Measurements from ENCODE around the gene SLC44A4.
A peak's percentile ranks its signal among the peaks of the same experiment; 100 is the strongest.
"Not testable (repeated sequence)": the region's sequence is repeated elsewhere in the genome, so short reads cannot be mapped to it uniquely, and the experiment has no call there.

Gene SLC44A4

DNA sequence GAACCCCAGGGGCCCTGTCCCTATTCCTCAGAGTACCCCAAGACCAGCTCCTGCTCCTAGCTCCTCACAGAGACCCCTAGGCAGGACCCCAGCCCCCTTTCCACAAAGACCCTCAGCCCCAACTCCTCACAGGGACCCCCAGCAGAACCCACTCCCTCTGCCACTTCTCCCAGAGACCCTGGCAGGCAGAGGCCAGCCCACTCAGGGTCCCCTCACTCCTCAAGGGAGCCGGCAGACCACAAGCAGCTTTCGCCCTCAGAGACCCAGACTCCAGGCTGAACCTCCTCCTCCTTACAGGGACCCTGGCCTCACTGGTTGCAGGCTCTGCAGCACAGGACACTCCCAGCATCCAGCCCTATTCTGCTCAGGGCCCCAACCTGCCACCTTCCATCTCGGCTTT is 575 bp downstream of the SLC44A4 start:
- no peak for DNase-seq

DNA sequence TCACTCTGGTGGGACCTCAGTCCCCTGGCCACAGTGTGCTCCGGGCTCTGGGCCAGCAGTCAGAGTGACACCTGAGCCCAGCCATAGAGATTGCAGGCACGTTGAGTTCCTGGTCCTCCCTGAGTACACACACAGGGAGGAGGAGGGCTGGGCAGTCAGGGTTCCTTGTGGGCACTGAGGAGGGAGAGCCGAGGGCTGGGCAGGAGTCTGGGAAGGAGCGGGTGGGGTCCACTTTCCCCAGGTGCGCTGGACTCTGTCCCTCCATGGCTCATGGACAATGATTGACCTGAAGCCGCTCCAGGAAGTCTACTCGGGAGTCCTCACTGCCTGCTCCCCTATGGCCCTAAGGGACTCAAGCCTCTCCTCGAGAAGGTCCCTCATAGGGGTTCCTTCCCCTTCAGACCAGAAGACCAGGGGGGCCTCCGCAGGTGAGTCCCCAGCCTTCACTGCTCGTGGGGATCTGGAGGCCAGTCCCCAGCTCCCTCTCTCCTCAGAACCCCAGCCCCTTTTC is 1.1 kb downstream of the SLC44A4 start:
- no peak for DNase-seq

DNA sequence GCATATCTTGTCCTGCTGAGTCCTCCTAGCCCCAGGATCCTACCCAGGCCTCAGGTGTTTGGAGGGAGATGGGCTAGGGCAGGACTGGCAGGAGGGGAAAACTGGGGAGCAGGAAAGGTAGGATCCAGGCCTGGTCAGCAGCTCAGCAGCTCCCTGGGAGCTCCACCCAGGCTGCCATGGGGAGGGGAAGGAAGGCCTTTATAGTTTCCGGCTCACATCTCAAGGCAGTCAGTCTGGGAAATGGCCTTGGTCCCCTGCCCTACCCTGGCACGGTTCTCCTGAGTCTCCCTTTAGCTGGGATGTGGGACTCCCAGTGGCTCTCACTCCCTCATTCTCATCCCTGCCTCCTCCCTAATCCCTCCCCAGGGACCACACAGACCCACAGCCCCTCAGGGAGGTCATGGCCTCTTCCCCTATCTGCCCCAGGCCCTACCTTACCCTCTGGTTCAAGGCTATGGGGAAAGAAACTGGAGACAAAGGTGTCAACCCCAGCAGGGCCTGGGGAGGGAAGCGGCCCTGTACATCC is 1.6 kb downstream of the SLC44A4 start:
- DNase-seq, result no peak

DNA sequence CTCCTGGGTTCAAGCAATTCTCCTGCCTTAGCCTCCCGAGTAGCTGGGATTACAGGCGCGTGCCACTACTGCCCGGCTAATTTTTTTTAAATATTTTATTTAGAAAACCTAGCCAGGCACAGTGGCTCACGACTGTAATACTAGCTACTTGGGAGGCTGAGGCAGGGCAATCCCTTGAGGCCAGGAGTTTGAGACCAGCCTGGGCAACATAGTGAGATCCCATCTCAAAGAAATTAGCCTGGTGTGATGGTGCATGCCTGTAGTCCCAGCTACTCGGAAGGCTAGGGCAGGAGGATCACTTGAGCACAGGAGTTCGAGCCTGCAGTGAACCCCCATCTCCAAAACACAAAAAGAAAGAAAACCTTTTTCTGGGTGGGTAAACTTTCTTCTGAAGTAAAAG is 2.4 kb downstream of the SLC44A4 start:
- DNase-seq, result no peak

DNA sequence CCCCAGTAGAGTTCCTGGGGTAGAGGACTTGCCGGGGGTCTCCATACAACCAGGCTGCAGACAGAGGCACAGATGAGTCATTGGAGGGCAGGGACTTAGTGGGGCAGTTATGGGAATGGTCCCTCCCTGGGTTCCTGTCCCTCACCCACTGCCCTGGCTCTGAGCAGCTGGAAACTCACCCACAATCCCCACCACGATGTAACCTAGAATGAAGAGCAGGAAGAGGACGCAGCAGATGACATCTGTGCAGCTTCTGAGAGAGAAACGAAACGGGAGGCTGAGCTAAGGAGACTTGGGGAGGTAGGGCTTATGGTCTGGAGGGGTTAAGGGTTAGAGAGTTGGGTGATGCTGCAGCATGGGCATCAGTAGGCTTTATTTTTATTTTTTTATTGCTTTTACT is 2.9 kb downstream of the SLC44A4 start:
- no peak for DNase-seq

DNA sequence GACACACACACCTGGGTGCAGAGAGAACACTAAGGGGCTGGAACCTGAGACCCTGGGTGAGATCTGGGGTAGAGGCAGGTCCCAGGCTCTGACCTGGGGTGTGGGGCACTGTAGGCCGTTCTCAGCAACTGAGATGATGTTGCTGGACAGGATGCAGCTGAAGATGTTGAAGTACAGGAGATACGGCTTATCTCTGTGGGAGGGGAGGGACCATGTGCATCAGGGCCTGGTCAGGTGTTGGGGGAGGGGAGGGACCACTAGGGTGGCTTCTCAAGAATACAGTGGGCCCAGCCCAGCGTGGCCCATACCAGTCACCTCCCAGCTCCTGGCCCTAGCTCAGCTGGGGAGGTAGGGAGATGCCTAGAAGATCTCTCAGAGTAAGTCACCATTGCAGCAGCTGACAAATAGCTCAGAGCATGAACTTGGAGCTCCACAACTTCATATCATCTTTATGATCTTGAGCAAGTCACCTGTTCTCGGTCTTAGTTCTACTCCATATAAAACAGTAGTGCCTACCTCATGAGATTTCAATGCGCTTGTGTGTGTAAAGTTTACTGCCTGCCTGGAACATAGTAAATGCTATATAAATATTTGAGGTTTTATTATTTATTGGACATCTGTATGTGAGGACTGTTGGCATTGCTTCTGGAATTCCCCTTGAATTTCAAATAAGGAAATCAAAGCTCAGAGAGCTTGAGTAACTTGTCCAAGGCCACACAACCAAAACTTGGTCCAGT is 3.8 kb downstream of the SLC44A4 start:
- DNase-seq, result no peak

DNA sequence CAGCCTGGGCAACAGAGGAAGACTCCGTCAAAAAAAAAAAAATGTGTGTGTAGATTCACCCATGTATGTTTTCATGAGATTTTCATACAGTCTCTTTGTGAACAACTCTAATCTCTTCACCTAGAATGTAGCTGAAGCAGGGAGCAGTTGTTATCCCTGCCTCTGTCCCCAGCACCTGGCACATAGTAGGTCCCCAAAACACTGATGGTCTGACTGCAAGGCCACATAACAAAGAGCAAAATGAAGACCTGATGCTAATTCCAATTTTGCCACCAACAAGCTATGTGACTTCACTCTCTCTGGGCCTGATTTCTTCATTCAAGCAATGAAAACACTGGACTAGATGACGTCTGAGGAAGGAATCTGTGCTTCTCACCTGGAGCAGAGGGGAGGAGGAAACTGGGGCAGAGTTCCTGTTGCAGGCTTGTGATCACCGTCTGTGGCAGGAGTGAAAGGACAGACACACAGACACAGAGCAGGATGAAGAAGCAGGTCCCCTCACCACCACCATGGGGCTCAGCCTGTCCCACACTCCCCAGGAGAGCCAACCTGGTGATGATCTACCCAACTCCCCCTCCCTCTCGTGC is 4.6 kb downstream of the SLC44A4 start:
- DNase-seq, result no peak

DNA sequence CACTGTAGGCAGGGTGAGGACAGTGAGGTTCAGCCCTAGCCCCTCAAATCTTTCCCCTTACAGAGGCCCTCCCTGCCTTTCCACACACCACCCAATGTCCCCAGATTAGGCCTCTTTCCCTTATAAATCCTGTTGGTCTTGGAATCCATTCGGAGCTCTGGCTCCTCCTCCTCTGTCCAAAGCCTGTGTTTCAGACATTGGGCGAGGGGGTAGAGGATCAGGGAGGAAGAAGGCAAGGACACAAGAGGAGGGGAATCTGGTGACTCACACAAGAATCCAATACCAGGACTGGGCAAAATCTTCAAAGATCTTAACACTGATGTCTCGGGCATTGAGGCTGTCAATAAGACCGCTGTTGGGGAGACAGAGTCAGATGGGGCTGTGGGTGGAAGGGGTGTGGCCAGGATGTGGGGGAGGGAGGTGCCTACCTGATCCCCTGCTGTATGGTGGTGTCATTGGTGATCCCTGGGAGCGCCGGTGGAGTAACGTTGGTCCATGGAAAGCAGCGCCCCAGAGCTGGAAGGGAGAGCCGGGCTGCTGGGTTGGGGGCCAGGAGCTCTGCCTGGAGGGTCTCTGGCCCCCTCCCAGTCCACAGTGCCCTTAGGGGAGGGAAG is 7.6 kb downstream of the SLC44A4 start:
- DNase-seq, result no peak

DNA sequence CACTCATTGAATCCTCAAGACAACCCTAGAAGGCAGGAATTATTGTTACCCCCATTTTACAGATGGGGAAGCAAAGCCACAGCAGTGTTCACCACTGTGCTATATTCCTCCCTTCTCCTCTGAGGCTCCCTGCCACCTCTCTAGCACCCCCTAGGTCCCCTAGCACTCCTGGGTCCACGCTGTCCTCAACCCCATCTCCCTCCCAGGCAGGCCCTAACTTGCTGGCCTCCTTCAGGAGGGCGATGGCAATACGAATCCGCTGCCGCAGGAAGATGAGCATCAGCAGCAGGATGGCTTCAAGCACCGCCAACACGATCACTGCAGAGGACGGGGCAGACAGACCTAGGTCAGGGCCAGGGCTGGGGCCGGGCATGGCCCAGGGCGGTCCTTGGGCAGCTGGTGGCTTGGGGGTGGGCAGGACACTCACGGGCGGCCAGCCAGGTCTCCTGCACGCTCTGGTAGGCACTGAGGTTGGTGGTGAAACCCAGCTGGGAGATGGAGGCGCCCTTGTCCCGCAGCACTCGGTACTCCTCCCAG is 8.3 kb downstream of the SLC44A4 start:
- DNase-seq, result no peak

DNA sequence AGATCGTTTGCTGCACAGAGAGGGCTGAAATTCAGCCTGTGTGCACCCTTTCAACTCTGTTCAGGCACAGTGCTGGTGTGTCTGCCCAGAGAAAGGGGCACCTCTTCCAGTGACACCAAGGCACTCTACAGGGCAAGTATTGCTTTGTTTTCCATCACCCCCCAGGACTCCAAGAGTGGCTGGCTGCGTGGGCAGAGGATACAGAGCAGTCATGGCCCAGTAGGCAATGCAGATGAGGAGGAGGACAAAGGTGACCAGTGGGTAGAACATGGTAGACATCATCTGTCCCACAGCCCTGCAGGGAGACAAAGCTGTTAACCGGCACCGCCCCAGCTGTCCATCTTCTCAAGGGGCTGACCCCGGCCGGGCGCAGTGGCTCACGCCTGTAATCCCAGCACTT is 9.5 kb downstream of the SLC44A4 start:
- DNase-seq, result no peak

DNA sequence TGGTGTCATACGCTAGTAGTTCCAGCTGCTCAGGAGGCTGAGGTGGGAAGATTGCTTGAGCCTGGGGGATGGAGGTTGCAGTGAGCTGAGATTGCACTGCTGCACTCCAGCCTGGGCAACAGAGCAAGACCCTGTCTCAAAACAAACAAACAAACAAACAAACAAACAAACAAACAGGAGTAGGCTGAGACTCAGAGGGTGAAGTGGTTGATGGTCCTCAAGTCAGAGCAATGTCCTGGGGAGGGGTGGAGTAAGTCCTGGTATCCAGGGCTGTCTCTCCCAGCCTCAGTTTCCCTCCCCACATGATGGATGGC is 10.2 kb downstream of the SLC44A4 start:
- DNase-seq, result not testable (repeated sequence)

DNA sequence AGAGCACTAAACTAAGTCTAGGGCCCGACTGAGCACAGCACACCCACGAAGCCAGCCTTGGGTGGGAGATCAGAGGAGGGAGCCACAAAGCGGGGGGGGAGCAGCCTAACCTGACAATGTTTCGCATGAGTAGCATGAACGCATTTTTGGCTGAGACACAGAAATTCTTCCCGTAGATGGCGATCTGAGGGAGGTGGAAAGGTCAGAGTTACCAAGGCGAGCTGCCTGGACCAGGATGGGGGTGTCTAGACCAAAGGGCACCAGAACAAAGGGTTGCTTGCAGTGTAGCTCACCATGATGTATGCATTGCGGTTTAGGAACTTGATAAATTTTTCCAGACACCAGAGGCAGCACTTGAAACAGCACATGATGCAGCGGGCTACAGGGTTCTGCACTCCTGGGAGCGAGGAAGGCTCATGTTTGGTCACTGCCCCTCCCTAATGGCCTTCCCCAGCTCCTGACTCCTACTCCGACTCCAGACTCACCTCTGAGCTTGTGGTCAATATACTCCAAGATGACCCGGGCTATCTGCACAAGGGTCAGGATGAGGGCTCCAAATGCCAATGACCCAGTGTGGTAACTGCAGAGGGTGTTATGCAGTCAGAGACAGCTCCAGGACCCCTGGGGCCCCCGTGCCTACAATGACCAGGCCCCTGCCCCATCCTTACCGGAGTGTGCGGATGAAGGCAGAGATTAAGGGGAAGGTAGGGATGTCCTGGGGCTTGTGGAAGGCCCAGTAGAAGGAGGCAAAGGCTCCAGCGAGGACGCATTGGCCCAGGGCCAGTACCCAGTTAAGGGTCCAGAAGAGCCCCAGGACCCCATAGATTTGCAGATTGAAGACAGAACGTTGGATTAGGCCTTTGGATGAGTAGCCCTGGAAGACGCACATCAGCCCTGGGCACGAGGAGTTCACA is 13.3 kb downstream of the SLC44A4 start:
- no peak for DNase-seq

DNA sequence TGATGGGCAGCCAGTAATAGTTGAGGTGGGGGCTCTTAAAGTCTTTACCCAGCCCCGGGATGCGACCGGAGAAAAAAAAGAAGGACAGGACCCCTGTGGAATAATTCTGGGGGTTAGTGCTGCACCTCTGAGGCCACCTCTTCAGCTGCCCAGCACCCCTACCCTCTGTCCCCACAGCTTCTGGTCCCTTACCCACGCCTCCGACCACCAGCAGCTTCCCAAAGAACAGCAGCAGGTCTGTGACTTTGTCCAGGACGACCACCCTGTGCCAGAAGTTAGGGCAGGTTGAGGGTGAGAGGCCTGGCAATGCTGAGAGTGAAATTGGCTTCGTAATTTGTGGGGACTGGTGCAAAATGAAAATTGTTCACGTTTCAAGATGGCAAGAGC is 14.0 kb downstream of the SLC44A4 start:
- DNase-seq, result no peak

DNA sequence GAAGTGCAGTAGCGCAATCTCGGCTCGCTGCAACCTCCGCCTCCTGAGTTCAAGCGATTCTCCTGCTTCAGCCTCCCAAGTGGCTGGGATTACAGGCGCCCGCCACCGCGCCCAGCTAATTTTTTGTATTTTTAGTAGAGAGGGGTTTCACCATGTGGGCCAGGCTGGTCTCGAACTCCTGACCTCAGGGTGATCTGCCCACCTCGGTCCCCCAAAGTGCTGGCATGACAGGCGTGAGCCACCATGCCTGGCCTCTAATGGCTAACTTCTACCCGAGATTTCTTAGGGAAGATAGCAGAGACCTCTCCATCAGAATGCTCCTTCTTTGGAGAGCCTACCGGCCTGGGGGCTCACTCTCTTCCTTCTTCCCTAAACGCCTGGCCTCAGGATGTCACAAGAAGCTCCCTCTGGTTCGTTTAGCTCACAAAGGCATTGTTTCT is 14.7 kb downstream of the SLC44A4 start:
- DNase-seq, result peak in 1 of 2 donors; percentile 13

DNA sequence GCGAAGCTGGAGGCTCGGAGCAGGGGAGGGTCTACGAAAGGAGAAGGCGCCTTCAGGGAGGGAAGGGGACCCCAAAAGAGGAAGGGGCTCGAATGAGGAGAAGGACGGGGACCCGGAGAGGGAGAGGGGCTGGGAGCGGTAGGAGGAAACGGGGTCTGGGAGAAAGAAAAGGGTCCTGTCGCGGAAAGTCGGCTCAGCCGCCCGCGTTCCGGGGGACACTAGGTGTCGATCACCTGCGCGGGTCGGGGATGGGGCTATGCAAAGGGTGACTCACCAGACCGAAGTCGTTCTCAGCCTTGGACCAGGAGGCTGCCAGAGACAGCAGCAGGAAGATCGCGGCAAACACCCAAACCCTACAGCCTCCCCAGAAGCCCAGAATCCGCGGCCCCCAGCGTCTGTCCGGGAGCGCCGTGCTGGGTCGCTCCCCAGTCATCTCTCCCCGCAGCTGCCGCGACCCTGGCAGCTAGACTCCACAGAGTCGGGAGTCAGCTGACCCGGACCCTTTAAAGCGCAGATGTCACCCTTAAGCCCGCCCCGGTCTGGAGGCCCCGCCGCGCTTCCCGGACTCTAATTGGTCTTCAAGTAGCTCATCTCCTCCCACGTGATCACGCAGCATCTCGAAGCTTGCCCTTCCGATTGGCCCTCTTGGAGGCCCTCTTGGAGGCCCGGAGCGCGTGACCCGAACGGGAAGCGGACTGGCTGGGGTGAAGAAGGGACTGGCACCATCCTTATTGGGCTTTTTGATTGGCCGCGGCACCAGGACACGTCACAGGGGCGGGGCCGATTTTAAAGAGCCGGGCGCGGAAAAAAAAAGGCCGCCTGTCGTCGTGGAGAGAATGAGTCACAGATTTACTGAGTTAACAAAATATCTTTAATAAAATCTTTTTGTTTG is 16.2 kb downstream of the SLC44A4 start, which contains the start of gene NEU1:
TSS of gene NEU1 (minus strand) at position 478 of the 892 bp plus-strand sequence. CDS start at position 433, 45 bp downstream.
- peak; percentile 95 to 97 for DNase-seq

DNA sequence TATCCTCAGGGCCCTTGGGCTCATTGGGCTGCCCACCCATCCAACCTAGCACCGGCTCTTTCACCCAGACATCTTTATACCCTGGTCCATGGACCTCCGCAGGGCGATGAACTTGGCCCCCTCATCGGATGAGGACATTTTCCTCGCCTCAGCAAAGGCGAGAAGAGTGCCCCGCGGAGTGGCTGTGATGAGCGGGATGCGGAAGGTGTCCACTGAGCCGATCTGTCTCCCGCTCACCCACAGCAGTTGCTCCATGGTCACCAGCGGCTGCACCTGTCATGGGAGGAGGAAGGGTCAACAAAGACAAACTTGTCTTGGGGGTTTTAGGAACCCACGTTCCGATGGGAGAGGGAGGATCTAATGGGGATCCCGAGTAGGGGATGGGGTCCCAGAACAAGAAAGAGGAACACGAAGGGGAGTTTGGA is 16.9 kb downstream of the SLC44A4 start:
- no peak for DNase-seq

DNA sequence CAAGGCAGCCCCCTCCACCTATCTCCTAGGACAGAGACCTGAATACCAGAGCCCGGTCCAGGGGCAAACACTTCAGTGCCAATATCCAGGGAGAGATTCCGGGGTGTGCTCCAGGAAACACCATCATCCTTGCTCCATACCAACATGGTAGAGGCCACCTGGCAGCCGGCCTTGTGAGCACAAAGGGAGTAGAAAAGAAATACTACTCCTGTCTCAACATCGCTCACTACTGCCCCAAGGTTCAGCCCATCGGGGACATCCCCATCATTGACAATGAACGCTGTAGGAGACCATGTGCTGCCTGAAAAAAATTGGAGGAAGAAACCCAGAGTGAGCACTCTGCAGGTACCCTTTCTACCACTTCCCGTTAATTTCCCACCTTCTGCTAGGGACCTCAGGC is 17.6 kb downstream of the SLC44A4 start:
- no peak for DNase-seq

DNA sequence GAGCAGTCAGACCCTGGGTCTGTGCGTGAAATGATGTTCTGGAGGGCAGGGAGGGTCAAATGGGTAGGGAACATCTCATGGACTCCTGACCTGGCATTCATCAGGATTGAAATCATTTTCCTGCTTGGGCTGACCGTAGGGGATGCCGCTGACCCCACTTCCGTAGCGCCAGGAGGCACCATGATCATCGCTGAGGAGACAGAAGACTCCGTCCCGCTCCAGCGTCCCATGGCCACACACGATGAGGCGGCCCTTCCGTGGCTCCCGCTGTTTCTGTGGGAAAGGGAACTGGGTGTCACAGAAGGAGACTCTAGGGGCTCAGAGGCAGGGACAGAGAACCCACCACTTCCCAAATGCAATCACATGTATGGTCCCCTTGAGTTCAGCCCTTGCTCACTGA is 18.4 kb downstream of the SLC44A4 start:
- no peak for DNase-seq

DNA sequence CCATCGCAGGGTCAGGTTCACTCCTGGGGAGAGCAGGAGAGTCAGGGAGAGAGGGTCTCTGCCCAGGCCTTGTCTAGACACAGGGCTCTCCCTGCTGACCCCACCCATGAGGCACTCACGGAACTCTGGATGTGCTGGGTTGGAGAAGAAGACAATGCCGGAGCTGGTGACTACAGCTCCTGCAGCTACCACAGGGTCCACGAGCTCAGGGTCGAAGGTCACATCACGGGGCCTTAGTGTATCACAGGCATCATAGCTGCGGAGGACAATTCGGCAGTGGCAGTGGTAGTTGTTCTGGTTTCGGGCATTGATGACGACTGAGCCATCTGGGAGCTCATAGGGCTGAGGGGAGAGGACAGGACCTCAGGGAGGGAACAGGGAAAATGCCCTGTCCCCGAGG is 18.9 kb downstream of the SLC44A4 start:
- DNase-seq, result no peak

DNA sequence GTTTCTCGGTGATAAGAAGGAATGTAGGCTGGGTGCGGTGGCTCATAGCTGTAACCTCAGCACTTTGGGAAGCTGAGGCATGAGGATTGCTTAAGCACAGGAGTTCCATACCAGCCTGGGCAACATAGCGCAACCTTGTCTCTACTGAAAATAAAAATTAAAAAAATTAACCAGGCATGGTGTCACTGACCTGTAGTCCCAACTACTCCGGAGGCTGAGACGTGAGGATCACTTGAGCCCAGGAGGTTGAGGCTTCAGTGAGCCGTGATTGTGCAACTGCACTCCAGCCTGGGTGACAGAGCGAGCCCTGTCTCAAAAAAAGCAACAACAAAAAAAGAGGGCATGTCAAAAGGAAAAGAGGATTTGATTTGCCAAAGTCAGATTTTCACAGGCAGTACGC is 20.1 kb downstream of the SLC44A4 start:
- DNase-seq, result no peak

DNA sequence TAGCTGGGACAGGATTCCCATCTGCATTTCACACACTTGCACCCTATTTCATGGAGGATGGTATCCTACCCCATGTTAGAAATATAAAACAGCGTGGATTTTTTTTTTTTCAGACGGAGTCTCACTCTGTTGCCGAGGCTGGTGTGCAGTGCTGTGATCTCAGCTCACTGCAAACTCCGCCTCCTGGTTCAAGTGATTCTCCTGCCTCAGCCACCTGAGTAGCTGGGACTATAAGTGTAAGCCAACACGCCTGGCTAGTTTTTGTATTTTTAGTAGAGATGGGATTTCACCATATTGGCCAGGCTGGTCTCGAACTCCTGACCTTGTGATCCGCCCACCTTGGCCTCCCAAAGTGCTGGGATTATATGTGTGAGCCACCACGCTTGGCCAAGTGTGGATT is 21.0 kb downstream of the SLC44A4 start:
- DNase-seq, result not testable (repeated sequence)
